VCaP (cell line): ENCODE measurements around the gene TRMT44.

Experiments
- H3K27ac ChIP-seq: fragments of 450-650 bp; 2 replicates; pipeline ENCODE4 v1.5.1; 2017
- CTCF ChIP-seq: fragments of 450-650 bp; conservative IDR thresholded peaks from 2 replicates; pipeline ENCODE4 v1.5.1; 2017; ENCODE audit warnings: mild to moderate bottlenecking, moderate library complexity

TRMT44 gene

GRCh38 chr4:8407316-8407715 is 33.3 kb upstream of the TRMT44 start:
- no peak for TF ChIP-seq CTCF
- no peak overlapping the region for H3K27ac ChIP-seq

GRCh38 chr4:8407756-8408155 is 32.8 kb upstream of the TRMT44 start:
- H3K27ac ChIP-seq = no peak overlapping the region
- no peak for TF ChIP-seq CTCF

- H3K27ac ChIP-seq = no peak overlapping the region
- no peak for TF ChIP-seq CTCF
Observed at GRCh38 chr4:8409264-8410065, 31.1 kb upstream of the TRMT44 start.

GRCh38 chr4:8410066-8410625 is 30.4 kb upstream of the TRMT44 start:
- H3K27ac ChIP-seq = no peak overlapping the region
- TF ChIP-seq CTCF = no peak

- H3K27ac ChIP-seq = 0 out of 2 replicates have a peak overlapping the region, but pooled peaks have one; percentile 16
Observed at GRCh38 chr4:8410641-8411271, 29.8 kb upstream of the TRMT44 start.

GRCh38 chr4:8411351-8412180 is 29.0 kb upstream of the TRMT44 start:
- TF ChIP-seq CTCF = no peak
- 0 out of 2 replicates have a peak overlapping the region, but pooled peaks have one; percentile 16 for H3K27ac ChIP-seq

More at GRCh38 chr4:8410641-8411271, 29.8 kb upstream of the TRMT44 start:
- peak; percentile 81 for TF ChIP-seq CTCF
